ENCODE data around the gene NAV2.

Gene NAV2

GRCh38 chr11:19840961-19841360, 128.3 kb downstream of the NAV2 start:
- Histone ChIP-seq H3K27ac (ENCODE audit: low read depth, low read length) (no peak overlapping the region), H3K27me3 (ENCODE audit: insufficient read depth, low read length) (no peaks in the 10 kb centered on the region), H3K4me1 (ENCODE audit: insufficient read depth, low read length) (no peaks in the 10 kb centered on the region; the same call in 1 of the 2 replicates), H3K4me3 (ENCODE audit: low read length) (no peak overlapping the region), H3K36me3 (ENCODE audit: insufficient read depth, low read length) (peaks cover 51% of the 10 kb centered on the region), H3K9me3 (ENCODE audit: insufficient read depth, low read depth, low read length) (no peaks in the 10 kb centered on the region), H3K9ac (ENCODE audit: low read depth, low read length) (no peak overlapping the region)

- Histone ChIP-seq H3K9me3 (ENCODE audit: insufficient read depth, low read depth, low read length) (no peaks in the 10 kb centered on the region), H3K27me3 (ENCODE audit: insufficient read depth, low read length) (no peaks in the 10 kb centered on the region), H3K9ac (ENCODE audit: low read depth, low read length) (no peak overlapping the region), H3K36me3 (ENCODE audit: insufficient read depth, low read length) (peaks cover 42% of the 10 kb centered on the region), H3K27ac (ENCODE audit: low read depth, low read length) (no peak overlapping the region), H3K4me1 (ENCODE audit: insufficient read depth, low read length) (peaks cover 10% of the 10 kb centered on the region), H3K4me3 (ENCODE audit: low read length) (no peak overlapping the region)
- WGBS: 92% methylated on average over 7 of the region's 7 CpGs
Measured at GRCh38 chr11:19842505-19842904, 129.9 kb downstream of the NAV2 start.

GRCh38 chr11:19843079-19843478, 130.4 kb downstream of the NAV2 start:
- H3K9me3 ChIP-seq (ENCODE audit: insufficient read depth, low read depth, low read length): no peaks in the 10 kb centered on the region
- H3K4me3 ChIP-seq (ENCODE audit: low read length): no peak overlapping the region
- WGBS: 96% methylated on average over 2 of the region's 2 CpGs
- no peak overlapping the region for H3K9ac ChIP-seq (ENCODE audit: low read depth, low read length)
- no peaks in the 10 kb centered on the region for H3K27me3 ChIP-seq (ENCODE audit: insufficient read depth, low read length)
- peaks cover 15% of the 10 kb centered on the region for H3K4me1 ChIP-seq (ENCODE audit: insufficient read depth, low read length)
- H3K27ac ChIP-seq (ENCODE audit: low read depth, low read length): no peak overlapping the region
- peaks cover 41% of the 10 kb centered on the region for H3K36me3 ChIP-seq (ENCODE audit: insufficient read depth, low read length)

GRCh38 chr11:19844012-19844411, 131.4 kb downstream of the NAV2 start:
- Histone ChIP-seq H3K36me3 (ENCODE audit: insufficient read depth, low read length) (peaks cover 41% of the 10 kb centered on the region), H3K9ac (ENCODE audit: low read depth, low read length) (no peak overlapping the region), H3K27ac (ENCODE audit: low read depth, low read length) (no peak overlapping the region), H3K4me1 (ENCODE audit: insufficient read depth, low read length) (peaks cover 21% of the 10 kb centered on the region), H3K27me3 (ENCODE audit: insufficient read depth, low read length) (no peaks in the 10 kb centered on the region), H3K4me3 (ENCODE audit: low read length) (no peak overlapping the region), H3K9me3 (ENCODE audit: insufficient read depth, low read depth, low read length) (no peaks in the 10 kb centered on the region)

- Histone ChIP-seq H3K9ac (ENCODE audit: low read depth, low read length) (no peak overlapping the region), H3K36me3 (ENCODE audit: insufficient read depth, low read length) (peaks cover 41% of the 10 kb centered on the region), H3K4me3 (ENCODE audit: low read length) (no peak overlapping the region), H3K9me3 (ENCODE audit: insufficient read depth, low read depth, low read length) (no peaks in the 10 kb centered on the region), H3K4me1 (ENCODE audit: insufficient read depth, low read length) (peaks cover 21% of the 10 kb centered on the region), H3K27ac (ENCODE audit: low read depth, low read length) (no peak overlapping the region), H3K27me3 (ENCODE audit: insufficient read depth, low read length) (no peaks in the 10 kb centered on the region)
- WGBS: 95% methylated on average over 2 of the region's 2 CpGs
Measured at GRCh38 chr11:19844806-19845205, 132.2 kb downstream of the NAV2 start.

- Histone ChIP-seq H3K27ac (ENCODE audit: low read depth, low read length) (no peak overlapping the region), H3K9me3 (ENCODE audit: insufficient read depth, low read depth, low read length) (no peaks in the 10 kb centered on the region), H3K27me3 (ENCODE audit: insufficient read depth, low read length) (no peaks in the 10 kb centered on the region), H3K4me3 (ENCODE audit: low read length) (no peak overlapping the region), H3K36me3 (ENCODE audit: insufficient read depth, low read length) (peaks cover 41% of the 10 kb centered on the region), H3K4me1 (ENCODE audit: insufficient read depth, low read length) (peaks cover 21% of the 10 kb centered on the region), H3K9ac (ENCODE audit: low read depth, low read length) (no peak overlapping the region)
Measured at GRCh38 chr11:19845626-19846025, 133.0 kb downstream of the NAV2 start.

- 91% methylated on average over 6 of the region's 6 CpGs for WGBS
- no peak overlapping the region for H3K27ac ChIP-seq (ENCODE audit: low read depth, low read length)
- H3K4me1 ChIP-seq (ENCODE audit: insufficient read depth, low read length): peaks cover 21% of the 10 kb centered on the region
- H3K9me3 ChIP-seq (ENCODE audit: insufficient read depth, low read depth, low read length): no peaks in the 10 kb centered on the region
- no peaks in the 10 kb centered on the region for H3K27me3 ChIP-seq (ENCODE audit: insufficient read depth, low read length)
- peaks cover 44% of the 10 kb centered on the region for H3K36me3 ChIP-seq (ENCODE audit: insufficient read depth, low read length)
- no peak overlapping the region for H3K9ac ChIP-seq (ENCODE audit: low read depth, low read length)
- no peak overlapping the region for H3K4me3 ChIP-seq (ENCODE audit: low read length)
Measured at GRCh38 chr11:19846654-19847305, 134.1 kb downstream of the NAV2 start.

- H3K9ac ChIP-seq (ENCODE audit: low read depth, low read length): no peak overlapping the region
- H3K4me3 ChIP-seq (ENCODE audit: low read length): no peak overlapping the region
- H3K4me1 ChIP-seq (ENCODE audit: insufficient read depth, low read length): peaks cover 27% of the 10 kb centered on the region
- peaks cover 34% of the 10 kb centered on the region for H3K36me3 ChIP-seq (ENCODE audit: insufficient read depth, low read length)
- H3K9me3 ChIP-seq (ENCODE audit: insufficient read depth, low read depth, low read length): no peaks in the 10 kb centered on the region
- no peak overlapping the region for H3K27ac ChIP-seq (ENCODE audit: low read depth, low read length)
- 62% methylated on average over 2 of the region's 2 CpGs for WGBS
- no peaks in the 10 kb centered on the region for H3K27me3 ChIP-seq (ENCODE audit: insufficient read depth, low read length)
Measured at GRCh38 chr11:19848219-19848618, 135.6 kb downstream of the NAV2 start.

GRCh38 chr11:19849107-19849789, 136.6 kb downstream of the NAV2 start:
- Histone ChIP-seq H3K4me3 (ENCODE audit: low read length) (no peak overlapping the region), H3K27me3 (ENCODE audit: insufficient read depth, low read length) (no peaks in the 10 kb centered on the region), H3K4me1 (ENCODE audit: insufficient read depth, low read length) (peaks cover 31% of the 10 kb centered on the region), H3K9me3 (ENCODE audit: insufficient read depth, low read depth, low read length) (no peaks in the 10 kb centered on the region), H3K27ac (ENCODE audit: low read depth, low read length) (no peak overlapping the region), H3K36me3 (ENCODE audit: insufficient read depth, low read length) (peaks cover 24% of the 10 kb centered on the region), H3K9ac (ENCODE audit: low read depth, low read length) (no peak overlapping the region)
- 93% methylated on average over 6 of the region's 6 CpGs for WGBS

- Histone ChIP-seq H3K27ac (ENCODE audit: low read depth, low read length) (no peak overlapping the region), H3K36me3 (ENCODE audit: insufficient read depth, low read length) (peaks cover 20% of the 10 kb centered on the region), H3K27me3 (ENCODE audit: insufficient read depth, low read length) (no peaks in the 10 kb centered on the region), H3K4me3 (ENCODE audit: low read length) (no peak overlapping the region), H3K9me3 (ENCODE audit: insufficient read depth, low read depth, low read length) (no peaks in the 10 kb centered on the region), H3K4me1 (ENCODE audit: insufficient read depth, low read length) (peaks cover 31% of the 10 kb centered on the region), H3K9ac (ENCODE audit: low read depth, low read length) (no peak overlapping the region)
- WGBS: 92% methylated on average over 4 of the region's 6 CpGs
Measured at GRCh38 chr11:19849947-19850593, 137.4 kb downstream of the NAV2 start.

- H3K36me3 ChIP-seq (ENCODE audit: insufficient read depth, low read length): peaks cover 10% of the 10 kb centered on the region
- peaks cover 23% of the 10 kb centered on the region for H3K4me1 ChIP-seq (ENCODE audit: insufficient read depth, low read length)
- H3K9me3 ChIP-seq (ENCODE audit: insufficient read depth, low read depth, low read length): no peaks in the 10 kb centered on the region
- no peak overlapping the region for H3K9ac ChIP-seq (ENCODE audit: low read depth, low read length)
- 95% methylated on average over 2 of the region's 2 CpGs for WGBS
- no peak overlapping the region for H3K27ac ChIP-seq (ENCODE audit: low read depth, low read length)
- H3K4me3 ChIP-seq (ENCODE audit: low read length): no peak overlapping the region
- no peaks in the 10 kb centered on the region for H3K27me3 ChIP-seq (ENCODE audit: insufficient read depth, low read length)
Measured at GRCh38 chr11:19852288-19852687, 139.7 kb downstream of the NAV2 start.
